Ectodermal cell (in vitro differentiated cells): ENCODE data around the gene DNAI2.

Experiments used
- H3K27ac ChIP-seq: 2 replicates; pipeline ENCODE4 v1.7.0; 2013; ENCODE audit warnings: mild to moderate bottlenecking, low read depth, low read length; ENCODE audit not compliant: insufficient read depth, poor library complexity, severe bottlenecking
- H3K27me3 ChIP-seq: 2 replicates; pipeline ENCODE4 v1.7.0; 2013; ENCODE audit warnings: mild to moderate bottlenecking, low read length; ENCODE audit not compliant: insufficient read depth, control insufficient read depth, poor library complexity, severe bottlenecking
- H3K36me3 ChIP-seq: one replicate; pipeline ENCODE4 v1.7.0; 2013; ENCODE audit warnings: low read length; ENCODE audit not compliant: control insufficient read depth, insufficient read depth
- H3K4me1 ChIP-seq: one replicate; pipeline ENCODE4 v1.7.0; 2013; ENCODE audit warnings: low read length; ENCODE audit not compliant: control insufficient read depth, insufficient read depth
- H3K4me3 ChIP-seq: 2 replicates; pipeline ENCODE4 v1.7.0; 2013; ENCODE audit warnings: low read depth, low read length, control low read depth; ENCODE audit not compliant: insufficient read depth
- H3K9me3 ChIP-seq: 2 replicates; pipeline ENCODE4 v1.7.0; 2013; ENCODE audit warnings: mild to moderate bottlenecking, low read length, moderate library complexity; ENCODE audit not compliant: control insufficient read depth
- WGBS, 2 experiments: methylation state at CpG; one replicate each; pipeline ENCODE4 v1.1.7; 2013; ENCODE audit warnings: missing lambda C conversion rate in 2 of 2; 5-methylcytosine and 5-hydroxymethylcytosine counted together

Gene DNAI2

DNA sequence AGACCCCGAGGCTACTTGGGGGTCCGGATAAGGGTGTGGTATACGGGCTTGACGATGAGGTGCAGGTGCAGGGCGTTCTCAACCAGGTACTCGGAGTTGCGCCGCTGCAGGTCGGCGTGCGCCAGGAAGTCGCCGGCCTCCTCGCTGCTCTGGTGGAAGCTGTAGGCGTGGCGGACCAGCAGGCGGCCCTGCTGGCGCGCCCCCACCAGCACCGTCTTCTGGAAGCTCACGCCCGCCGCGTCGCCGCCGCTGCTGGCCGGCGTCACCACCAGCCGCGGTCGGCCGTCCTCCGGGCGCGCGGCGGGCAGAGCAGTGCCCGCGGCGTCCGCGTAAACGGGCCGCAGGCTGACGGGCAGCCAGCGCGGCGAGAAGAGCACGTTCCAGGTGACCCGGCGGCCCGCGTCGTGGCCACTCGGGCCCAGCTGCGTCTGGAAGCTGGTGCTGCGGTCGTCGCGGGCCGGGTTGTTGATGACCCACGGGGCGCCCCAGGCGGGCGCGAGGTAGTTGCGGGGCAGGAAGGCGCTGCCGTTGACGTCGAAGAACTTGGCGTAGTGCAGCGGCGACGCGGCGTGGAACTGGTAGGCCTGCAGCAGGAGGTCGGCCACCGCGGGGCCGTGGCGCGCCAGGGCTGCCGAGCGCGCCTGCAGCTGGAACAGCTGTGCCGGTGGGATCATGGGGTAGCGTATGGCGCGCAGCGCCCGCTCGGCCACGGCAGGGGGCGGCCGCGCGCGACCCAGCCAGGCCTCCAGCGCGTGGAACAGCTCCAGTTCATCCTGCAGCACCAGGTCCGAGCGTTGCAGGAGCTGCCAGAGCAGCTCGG, 82.8 kb downstream of the DNAI2 start:
- 8% methylated on average over 105 of the region's 105 CpGs for WGBS, 2 experiments
- peak overlapping the region; percentile 18 for H3K4me3 ChIP-seq
- H3K27me3 ChIP-seq: peaks cover 69% of the 10 kb centered on the region

DNA sequence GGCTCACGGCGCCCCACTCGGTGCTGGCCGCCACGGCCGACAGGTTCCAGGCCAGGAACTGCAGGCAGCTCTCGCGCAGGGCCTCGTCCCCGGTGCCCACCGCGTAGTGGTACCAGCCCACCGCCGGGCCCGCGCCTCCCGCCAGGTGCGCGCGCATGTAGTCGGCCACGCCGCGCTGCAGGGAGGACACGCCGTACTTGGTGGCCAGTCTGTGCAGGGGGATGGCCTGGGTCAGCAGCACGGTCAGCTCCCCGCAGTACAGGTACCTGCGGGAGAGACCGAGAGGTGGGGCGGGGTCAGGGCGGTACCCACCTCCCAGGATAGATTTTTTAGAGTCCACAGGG, 83.4 kb downstream of the DNAI2 start:
- Histone ChIP-seq H3K27me3 (peaks cover 63% of the 10 kb centered on the region), H3K4me3 (peak overlapping the region; percentile 18)
- 43 to 45% methylated on average over 32 of the region's 32 CpGs for WGBS, 2 experiments

More for the DNA sequence above, 82.8 kb downstream of the DNAI2 start:
- no peaks in the 10 kb centered on the region for H3K9me3 ChIP-seq
- H3K27ac ChIP-seq: no peak overlapping the region
- H3K36me3 ChIP-seq: no peaks in the 10 kb centered on the region
- peaks cover 25% of the 10 kb centered on the region for H3K4me1 ChIP-seq

DNA sequence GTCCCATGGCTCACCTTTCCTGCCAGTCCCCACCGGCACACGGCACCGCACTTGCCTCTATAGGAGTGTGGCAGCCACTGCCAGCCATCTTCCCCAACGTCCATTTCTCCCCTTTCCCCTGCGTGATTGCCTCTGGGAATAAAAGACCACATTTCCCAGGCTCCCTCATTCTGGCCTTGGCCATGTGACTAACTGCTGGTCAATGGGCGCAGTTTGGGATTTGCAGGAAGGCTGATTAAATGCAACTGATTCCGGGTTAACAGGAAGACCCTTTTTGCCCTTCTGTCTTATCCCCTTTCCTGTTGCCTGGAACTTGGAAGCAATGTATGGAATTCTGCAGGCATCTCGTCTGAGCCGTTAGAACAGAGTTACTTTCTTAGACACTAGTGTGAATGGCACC, 84.7 kb downstream of the DNAI2 start:
- Histone ChIP-seq H3K9me3 (no peaks in the 10 kb centered on the region), H3K27ac (no peak overlapping the region), H3K27me3 (peaks cover 51% of the 10 kb centered on the region), H3K36me3 (no peaks in the 10 kb centered on the region), H3K4me1 (peaks cover 37% of the 10 kb centered on the region), H3K4me3 (no peak overlapping the region)
- WGBS, 2 experiments: 87 to 90% methylated on average over 9 of the region's 9 CpGs

More for the DNA sequence above, 83.4 kb downstream of the DNAI2 start:
- H3K27ac ChIP-seq: no peak overlapping the region
- H3K36me3 ChIP-seq: no peaks in the 10 kb centered on the region
- H3K4me1 ChIP-seq: peaks cover 28% of the 10 kb centered on the region
- no peaks in the 10 kb centered on the region for H3K9me3 ChIP-seq

DNA sequence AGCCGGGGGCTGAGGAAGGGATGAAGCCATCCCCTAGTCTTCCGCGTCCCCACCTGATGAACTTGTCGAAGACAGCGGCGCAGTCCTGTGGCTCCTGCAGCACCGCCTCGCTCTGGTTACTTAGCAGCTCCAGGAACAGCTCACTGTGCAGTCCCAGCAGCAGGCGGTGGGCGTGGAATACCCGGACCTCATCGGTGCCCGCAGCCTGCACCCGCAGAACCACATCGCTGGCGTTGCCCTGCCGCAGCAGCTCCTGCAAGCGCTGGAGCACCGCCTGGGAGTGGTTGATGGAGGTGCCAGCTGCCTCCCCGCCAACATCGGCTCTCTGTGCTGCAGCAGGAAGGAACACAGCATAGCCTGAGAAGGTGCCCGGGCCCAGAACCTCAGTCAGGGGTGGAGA, 85.9 kb downstream of the DNAI2 start:
- H3K4me1 ChIP-seq: peaks cover 37% of the 10 kb centered on the region
- no peaks in the 10 kb centered on the region for H3K36me3 ChIP-seq
- peaks cover 39% of the 10 kb centered on the region for H3K27me3 ChIP-seq
- no peak overlapping the region for H3K4me3 ChIP-seq
- WGBS, 2 experiments: 97% methylated on average over 22 of the region's 22 CpGs
- no peak overlapping the region for H3K27ac ChIP-seq
- no peaks in the 10 kb centered on the region for H3K9me3 ChIP-seq

DNA sequence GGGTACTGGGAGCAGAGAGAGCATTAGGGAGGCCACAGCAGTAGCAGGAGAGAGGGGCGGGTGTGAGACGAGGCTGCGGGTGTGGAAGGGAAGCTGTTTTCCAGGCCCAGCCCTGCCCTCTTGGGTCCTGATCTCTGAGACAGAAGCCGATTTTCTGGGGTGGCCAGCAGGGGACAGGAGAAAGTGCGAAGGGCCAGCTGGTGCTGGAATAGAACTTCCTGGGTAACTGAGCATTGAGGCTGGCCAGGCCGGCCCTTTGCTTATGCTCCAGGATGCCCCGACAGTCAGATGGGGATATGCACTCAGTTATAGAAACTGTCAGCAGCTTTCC, 86.8 kb downstream of the DNAI2 start:
- peak overlapping the region; percentile 36 for H3K4me3 ChIP-seq

DNA sequence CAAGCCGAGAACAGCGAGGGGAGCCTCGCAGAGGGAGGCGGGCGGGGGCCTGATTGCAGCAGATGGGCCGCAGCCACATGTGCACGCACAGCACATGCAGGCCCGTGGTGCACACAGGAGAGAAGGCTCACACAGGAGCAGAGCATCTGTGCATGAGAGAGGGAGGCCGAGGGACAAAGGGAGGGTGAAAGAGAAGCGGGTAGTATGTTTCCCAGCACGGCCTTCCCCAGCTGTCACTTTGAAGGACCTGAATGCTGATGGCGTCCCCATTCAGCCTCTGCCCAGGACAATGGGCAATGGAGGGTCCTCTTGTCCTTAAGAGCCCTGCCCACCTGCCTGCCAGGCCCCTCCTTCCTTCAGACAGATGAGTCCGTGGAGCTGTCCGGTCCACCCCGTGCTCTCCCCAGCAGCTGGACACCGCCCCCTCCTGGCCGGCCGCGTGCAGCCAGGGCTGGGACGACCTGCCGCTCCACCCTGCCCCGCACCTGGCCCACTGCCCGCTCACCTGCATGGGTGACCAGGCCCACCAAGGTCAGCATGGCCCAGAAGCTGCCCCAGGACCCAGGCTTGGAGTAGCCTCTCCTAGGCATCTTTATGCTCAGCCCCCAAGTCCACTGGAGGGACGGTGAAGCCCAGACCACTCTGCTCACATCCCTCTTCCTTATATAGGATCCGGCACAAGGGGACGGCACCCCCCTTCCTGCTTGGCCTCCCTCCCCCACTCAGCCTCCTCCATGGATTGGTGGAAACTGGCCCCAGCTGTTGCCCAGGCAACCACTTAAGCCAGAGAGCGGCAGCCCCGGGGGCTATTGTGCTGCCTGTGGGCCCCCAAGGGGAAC, 87.4 kb downstream of the DNAI2 start, which contains the start of gene BTBD17:
BTBD17 (minus strand) TSS at position 639 of the 839 bp plus-strand sequence; CDS start at position 590, 49 bp downstream.
- H3K4me3 ChIP-seq: peak within 1 kb of the TSS; percentile 36

More for the DNA sequence above, 86.8 kb downstream of the DNAI2 start:
- H3K27ac ChIP-seq: peak overlapping the region; percentile 88
- H3K4me1 ChIP-seq: peaks cover 37% of the 10 kb centered on the region
- no peaks in the 10 kb centered on the region for H3K36me3 ChIP-seq
- 63 to 64% methylated on average over 7 of the region's 7 CpGs for WGBS, 2 experiments
- H3K27me3 ChIP-seq: peaks cover 29% of the 10 kb centered on the region
- no peaks in the 10 kb centered on the region for H3K9me3 ChIP-seq

DNA sequence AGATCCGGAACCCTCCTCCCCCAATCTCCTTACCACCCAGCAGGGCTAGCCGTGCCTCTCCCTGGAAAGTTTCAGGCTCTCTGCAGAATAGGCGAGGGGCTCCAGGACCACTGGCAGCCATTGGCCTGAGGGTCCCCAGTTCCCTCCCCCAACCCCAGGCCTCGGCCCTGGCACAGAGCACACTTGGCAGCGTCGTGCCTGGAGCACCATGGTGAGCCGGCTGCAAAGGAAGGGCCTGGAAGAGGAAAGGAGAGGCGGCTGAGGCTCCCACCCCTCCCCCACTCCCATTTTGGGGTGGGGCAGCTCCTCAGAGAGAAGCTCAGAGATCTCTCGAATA, 88.0 kb downstream of the DNAI2 start:
- H3K27ac ChIP-seq: peak overlapping the region; percentile 88
- 12% methylated on average over 9 of the region's 9 CpGs for WGBS, 2 experiments
- H3K36me3 ChIP-seq: no peaks in the 10 kb centered on the region
- peak overlapping the region; percentile 36 for H3K4me3 ChIP-seq
- H3K4me1 ChIP-seq: peaks cover 37% of the 10 kb centered on the region
- peaks cover 17% of the 10 kb centered on the region for H3K27me3 ChIP-seq
- no peaks in the 10 kb centered on the region for H3K9me3 ChIP-seq

More for the DNA sequence above, 87.4 kb downstream of the DNAI2 start, which contains the start of gene BTBD17:
- H3K27me3 ChIP-seq: peaks cover 23% of the 10 kb centered on the region
- H3K4me1 ChIP-seq: peaks cover 37% of the 10 kb centered on the region
- no peaks in the 10 kb centered on the region for H3K36me3 ChIP-seq
- no peaks in the 10 kb centered on the region for H3K9me3 ChIP-seq
- H3K27ac ChIP-seq: peak within 1 kb of the TSS; percentile 88
- 25 to 26% methylated on average over 28 of the region's 28 CpGs for WGBS, 2 experiments

DNA sequence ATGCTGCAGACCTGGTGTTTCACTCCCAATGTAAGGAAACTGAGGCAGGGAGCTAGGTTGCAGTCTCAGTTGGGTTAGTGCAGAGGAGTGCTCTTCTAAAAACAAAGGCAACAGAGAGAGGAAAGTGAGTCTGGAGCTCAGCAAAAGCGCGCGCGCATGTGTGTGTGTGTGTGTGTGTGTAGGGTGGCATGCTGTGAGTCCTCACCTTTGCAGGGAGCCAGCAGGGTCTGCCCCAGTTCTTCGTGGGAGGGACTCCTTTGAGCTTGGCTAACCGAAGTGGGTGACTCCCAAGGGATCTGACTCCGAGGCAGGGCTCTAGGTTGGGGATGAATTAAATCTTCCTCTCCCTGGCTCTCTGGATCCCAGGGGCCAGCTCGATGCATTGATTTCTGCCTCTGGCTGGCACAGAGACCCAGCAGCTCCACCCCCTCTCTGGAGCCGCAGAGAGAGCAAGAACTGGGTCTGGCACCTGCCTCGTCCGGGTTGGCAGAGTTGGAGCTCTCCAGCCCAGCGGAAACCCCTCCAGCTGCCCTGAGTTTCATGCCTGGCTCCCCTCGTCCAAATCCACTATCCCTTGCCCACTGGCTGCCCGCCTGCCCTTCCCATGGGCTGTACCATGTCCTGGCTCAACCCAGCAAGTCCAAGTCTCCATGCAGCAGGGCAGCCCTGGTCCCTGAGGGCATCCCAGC, 88.9 kb downstream of the DNAI2 start:
- H3K36me3 ChIP-seq: no peaks in the 10 kb centered on the region
- 82 to 84% methylated on average over 14 of the region's 14 CpGs for WGBS, 2 experiments
- H3K4me1 ChIP-seq: peaks cover 32% of the 10 kb centered on the region
- H3K4me3 ChIP-seq: no peak overlapping the region
- H3K9me3 ChIP-seq: no peaks in the 10 kb centered on the region
- H3K27ac ChIP-seq: no peak overlapping the region
- H3K27me3 ChIP-seq: peaks cover 8% of the 10 kb centered on the region
